ENCODE data around the gene FUOM.
A peak's percentile ranks its signal among the peaks of the same experiment; 100 is the strongest.

The FUOM gene

GRCh38 chr10:133350283-133350949, 7.4 kb downstream of the FUOM start:
- DNase-seq, result no peak

DNA sequence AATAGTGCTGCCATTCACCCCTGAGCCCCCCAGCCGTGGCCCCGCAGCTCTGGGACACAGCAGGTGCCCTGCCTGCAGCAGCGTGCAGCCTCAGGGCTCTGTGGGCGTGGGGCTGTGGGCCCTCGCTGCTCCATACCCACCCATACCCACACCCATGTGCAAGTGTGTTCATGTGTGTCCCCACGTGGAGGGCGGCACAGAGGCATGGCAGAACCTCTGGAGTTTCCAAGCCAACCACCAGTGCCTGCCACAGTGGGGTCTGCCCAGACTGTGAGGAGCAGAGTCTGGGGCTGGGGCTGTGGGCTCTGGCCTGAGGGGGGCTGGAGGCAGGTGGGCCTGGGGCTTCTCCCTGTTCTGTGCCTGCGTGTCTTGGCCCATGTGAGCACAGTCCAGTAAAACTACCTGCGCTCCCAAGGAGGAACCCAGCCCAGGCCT, 8.2 kb downstream of the FUOM start:
- no peak for DNase-seq

- no peak for DNase-seq
Measured at GRCh38 chr10:133349160-133349568, 8.7 kb downstream of the FUOM start.

DNA sequence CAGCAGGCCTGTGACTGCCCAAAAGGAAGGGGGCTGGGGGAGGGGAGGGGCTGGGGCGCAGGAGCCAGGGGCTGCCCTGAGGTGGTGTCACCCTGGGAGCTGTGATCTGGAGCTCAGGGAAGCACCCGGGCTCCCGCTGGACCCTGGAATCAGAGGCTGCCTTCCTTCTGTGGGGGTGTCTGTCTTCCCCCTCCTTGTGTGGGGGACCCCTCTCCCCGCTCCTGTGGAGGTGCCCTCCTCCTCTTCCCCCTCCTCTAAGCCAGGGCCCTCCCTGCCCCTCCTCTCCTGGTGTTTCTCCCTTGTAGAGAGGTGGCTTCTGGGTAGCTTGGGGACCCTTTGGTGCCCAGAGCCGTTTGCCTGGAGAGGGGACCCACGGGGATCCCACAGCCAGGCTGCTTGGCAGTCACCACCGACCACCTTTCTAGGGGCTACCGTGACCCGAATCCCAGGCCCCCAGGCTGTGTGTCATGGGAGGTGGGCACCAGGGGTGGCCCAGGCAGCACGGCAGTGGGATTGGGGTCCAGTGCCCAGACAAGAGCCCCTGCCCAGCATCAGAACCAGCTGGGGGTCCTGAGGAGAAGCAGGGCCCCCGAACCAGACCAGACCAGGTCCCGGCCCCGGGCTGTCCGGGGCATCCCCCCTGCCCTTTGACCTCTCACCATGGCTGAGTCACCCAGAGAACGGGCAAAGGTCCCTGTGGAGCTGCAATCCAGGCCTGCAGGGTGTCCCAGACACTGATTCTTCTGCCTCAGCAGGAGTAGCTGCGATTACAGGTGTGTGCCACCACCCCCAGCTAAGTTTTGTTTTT, 9.9 kb downstream of the FUOM start:
- no peak for DNase-seq

DNA sequence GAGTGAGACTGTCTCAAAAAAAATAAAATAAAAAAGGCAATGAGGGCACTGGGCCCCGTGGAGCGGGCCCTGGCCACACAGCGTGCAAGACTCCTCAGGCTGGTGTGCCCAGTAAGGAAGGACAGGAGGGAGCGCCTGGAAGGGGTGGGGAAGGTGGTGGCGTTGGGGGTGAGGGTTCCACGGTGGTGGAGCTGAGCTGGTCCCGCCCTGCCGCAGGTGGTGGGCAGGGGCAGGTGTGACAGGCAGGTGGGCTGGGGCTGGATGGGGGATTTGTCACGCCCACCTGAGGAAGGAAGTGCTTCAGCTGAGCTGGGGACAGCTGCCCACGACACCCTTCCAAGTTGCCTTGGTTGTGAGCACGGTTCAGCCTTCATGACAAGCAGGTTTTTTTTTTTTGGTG, 11.4 kb downstream of the FUOM start:
- DNase-seq, result no peak

DNA sequence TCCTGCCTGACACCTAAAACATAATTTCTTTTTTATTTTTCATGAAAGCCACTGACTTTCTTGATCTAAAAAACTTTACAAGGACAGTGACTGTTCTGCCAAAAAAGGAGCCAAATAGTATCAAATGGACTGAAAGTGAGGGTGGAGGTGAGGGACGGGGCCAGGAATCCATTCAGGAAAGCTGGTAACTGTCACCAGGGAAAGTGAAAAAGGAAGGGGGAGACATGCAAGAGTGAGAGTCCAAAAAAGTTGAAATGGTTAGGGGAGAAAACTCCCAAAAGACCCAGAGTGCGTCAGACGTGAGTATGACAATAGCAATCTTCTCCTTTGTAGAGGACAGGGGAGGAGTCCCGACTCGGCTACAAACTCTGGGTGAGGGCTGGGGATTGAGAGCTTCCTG, 13.6 kb downstream of the FUOM start:
- no peak for DNase-seq

GRCh38 chr10:133343558-133343957, 14.3 kb downstream of the FUOM start:
- no peak for DNase-seq

GRCh38 chr10:133342942-133343341, 14.9 kb downstream of the FUOM start:
- DNase-seq, result no peak

DNA sequence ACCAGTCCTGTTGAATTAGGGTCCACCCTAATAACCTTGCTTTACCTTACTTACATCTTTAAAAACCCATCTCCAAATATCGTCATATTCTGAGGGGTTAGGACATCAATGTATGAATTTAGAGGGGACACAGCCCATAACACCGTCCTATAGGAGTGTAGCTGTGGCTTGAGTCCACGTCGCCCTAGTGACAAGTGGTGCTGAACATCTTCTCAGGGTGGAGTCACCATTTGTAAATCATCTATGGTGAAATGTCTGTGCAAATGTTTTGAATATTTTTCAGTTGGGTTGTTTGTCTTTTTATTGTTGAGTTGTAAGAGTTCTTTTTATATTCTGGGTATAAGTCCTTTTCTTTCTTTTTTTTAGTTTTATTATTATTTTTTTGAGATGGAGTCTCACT, 15.8 kb downstream of the FUOM start:
- no peak for DNase-seq

DNA sequence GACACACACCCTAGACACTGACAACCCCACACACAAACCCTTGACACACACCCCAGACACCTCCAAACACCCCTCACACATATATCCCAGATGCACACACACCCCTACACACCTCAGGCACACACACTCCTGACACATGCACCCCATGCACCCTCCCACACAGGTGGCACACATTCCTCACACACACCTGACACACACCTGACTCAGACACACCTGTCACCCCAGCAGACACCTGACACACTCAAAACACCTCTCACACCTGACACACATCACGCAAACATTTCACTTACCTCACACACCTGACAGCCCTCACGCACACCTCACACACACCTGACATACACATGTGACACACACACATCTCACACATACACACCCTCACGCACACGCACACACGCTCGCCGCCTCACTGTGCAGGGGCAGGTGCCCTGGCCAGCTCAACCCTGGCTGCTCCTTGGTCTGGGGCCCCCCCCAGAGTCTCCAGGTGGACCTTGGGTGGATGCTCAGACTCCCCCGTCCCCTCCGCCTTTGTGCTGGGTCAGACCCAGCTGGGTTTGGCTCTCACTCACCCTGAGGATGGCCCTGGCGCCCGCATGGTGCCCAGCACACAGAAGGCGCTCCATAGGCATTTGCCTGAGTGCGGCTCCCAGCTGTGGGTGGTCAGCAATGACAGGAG, 18.0 kb downstream of the FUOM start:
- no peak for DNase-seq

GRCh38 chr10:133338080-133339071, 19.4 kb downstream of the FUOM start:
- no peak for DNase-seq

DNA sequence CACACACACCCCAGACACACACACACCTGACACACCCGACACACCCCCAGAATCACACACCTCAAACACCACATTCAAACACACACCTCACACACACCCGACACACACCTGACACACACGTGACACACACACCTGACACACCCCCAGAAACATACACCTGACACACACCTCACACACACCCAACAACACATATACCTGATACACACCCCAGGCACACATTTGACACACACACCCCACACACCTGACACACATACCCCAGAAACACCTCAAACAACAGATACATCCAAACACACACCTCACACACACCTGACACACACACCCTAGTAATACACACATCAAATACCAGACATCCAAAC, 20.5 kb downstream of the FUOM start:
- no peak for DNase-seq

DNA sequence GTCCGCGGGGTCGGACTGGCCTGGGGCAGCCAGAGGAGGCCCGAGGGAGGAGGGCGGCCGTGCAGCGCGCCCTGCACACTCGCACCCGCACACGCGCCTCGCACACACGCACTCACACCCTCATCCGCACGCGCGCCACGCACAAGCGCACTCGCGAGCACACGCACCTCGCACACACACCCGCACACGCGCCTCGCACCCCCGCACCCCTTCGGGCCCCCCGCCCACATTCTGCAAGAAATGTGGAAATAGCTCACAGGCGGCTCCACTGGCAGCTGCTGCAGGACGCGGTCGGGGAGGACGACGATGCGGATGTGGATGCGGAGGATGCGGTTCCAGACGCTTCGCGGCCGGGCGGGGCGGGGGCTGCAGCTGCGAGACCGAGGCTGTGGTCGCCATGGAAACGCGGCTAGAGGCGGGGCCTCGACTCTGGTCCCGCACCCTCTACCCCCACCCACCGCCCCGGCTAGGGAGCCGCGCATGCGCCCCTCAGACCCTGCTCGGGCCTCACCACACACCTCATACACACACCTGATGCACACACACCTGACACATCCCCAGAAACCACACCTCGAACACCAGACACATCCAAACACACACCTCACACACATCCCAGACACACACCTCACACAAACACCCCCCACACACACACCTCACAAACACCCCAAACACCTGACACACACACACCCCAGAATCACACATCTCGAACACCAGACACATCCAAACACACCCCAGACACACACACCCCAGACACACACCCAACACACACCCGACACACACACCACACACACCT, 21.0 kb downstream of the FUOM start, which contains the start of gene CALY:
CALY (minus strand) TSS at position 320 of the 793 bp plus-strand sequence. CDS start 7,907 bp downstream, outside the sequence.
- DNase-seq, result no peak

GRCh38 chr10:133336118-133336576, 21.7 kb downstream of the FUOM start:
- no peak for DNase-seq

DNA sequence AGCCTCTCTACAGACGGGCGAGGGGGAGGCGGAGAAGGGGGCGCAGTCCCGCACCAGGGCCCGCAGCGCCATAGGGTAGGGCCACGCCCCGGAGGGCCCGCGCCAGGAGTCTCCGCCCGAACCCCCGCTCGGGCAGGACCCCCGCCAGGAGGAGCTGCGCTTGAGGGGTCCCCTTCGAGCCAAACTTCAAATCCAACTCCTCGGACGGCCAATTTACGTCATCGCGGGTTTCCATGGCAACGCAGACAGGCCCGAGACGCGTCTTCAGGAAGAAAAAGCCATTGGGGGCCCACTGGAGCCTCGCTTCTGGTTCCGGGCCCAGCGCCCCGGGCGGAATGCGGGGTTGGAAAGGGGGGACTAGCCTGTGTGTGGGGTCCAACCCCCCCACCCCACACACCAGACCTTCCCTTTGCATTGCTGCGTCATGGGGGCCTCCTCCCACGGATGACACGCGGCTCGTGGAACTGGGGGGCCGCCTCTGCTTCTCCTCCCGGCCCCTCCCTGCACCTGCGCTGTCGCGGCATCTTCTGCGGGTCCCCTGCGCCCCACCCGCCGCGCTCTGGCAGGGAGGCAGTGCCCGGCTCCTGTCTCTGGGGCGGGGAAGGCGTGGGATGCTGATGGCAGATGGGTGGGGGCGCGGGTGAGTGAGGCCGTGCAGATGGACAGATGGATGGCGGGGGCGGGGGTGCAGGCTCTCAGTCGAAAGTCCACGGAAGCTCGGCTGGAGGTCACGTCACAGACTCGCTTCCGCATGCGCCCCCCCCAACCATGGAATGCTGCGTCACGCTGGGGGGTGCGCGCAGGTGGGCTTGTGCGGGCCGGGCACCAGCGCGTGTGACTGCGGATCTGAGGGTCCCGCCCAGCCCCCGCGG, 22.3 kb downstream of the FUOM start:
- peak; percentile 38 to 51 for DNase-seq

- no peak for DNase-seq
Measured at GRCh38 chr10:133334503-133335245, 23.1 kb downstream of the FUOM start.

DNA sequence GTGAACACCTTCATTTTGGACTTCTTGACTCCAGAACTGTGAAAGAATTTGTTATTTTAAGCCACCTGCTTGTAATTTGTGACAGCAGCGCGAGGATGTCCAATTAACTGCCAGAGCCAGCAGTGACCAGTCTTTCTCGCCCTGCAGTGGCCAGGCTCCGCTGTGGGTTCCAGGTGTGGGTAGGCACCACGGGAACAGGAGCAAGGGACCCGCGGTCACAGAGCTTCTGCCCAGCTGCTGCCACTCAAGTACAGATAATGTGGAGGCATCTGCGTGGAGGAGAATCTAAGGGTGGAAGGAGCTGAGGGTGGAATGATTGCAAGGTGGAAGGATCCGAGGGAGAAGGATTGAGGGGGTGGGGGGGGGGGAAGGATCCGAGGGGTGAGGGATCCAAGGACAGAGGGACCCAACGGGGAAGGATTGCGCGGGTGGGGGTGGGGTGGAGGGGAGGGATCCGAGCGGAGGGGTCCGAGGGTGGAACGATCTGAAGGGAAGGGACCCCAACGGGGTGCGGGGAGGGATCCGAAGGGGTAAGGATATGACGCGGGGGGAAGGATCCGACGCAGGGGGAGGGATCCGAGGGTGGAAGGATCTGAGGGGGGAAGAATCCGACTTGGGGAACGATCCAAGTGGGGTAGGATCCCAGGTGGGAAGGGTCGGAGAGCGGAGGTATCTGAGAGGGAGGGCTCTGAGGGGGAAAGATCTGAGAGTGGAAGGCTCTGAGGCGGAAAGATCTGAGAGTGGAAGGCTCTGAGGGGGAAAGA, 24.7 kb downstream of the FUOM start:
- no peak for DNase-seq

DNA sequence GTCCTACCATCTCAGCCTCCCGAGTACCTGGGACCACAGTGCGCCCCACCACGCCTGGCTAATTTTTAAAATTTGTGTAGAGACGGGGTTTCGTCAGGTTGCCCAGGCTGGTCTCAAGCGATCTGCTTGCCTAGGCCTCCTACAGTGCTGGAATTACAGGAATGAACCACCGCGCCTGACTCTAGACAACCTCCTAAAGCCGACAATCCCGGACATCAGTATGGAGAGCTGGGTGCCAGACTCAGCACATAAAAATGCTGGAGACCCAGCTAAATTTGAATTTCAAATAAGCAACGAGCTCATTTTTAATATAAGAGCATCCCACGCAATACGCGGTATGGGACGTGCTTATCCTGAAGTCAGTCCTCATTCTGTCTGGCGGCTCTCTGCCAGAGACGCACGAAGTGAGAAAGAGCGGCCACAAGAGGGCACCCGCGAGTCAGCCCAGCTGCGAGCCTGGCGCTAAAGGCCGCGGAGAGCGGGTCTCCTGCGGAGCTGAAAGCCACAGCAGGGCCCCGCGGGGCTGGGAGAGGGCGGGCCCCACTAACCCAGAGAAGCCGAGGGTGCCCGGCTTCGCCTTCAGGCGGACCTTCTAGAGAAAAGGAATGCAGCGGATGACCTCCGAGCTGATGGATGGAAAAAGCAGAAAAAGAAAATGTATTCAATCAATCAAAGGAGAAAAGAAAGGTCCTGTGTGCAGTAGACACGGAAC, 28.2 kb downstream of the FUOM start:
- peak; percentile 80 to 82 for DNase-seq
